Chondrocyte (in vitro differentiated cells): ENCODE data around the gene NR2F6. TPM values are rescaled to one million over a fixed set of nuclear protein-coding genes. Genes with fewer than 3 reads are reported as not detected.
A peak's percentile ranks its signal among the peaks of the same experiment; 100 is the strongest.

Experiments
- DNase-seq: peaks from one replicate; pipeline ENCODE4 v3.0.0; 2021; ENCODE audit warnings: mixed read lengths, low spot score
- H3K27ac Mint-ChIP-seq: one replicate; pipeline ENCODE4 v1.8.0; 2021; ENCODE audit warnings: mild to moderate bottlenecking, moderate library complexity, mixed read lengths; ENCODE audit not compliant: unreplicated experiment
- H3K27me3 Mint-ChIP-seq: 2 replicates; pipeline ENCODE4 v1.8.0; 2021; ENCODE audit warnings: low read depth, mixed read lengths
- H3K36me3 Mint-ChIP-seq: 2 replicates; pipeline ENCODE4 v1.8.0; 2021; ENCODE audit warnings: low read depth, mixed read lengths
- H3K4me1 Mint-ChIP-seq: 2 replicates; pipeline ENCODE4 v1.8.0; 2021; ENCODE audit warnings: low read depth, mild to moderate bottlenecking, mixed read lengths
- H3K4me3 Mint-ChIP-seq: one replicate; pipeline ENCODE4 v1.8.0; 2021; ENCODE audit warnings: mild to moderate bottlenecking, moderate library complexity, mixed read lengths; ENCODE audit not compliant: unreplicated experiment
- H3K9me3 Mint-ChIP-seq: 2 replicates; pipeline ENCODE4 v1.8.0; 2021; ENCODE audit warnings: low read depth, mixed read lengths
- total RNA-seq: library from RNA; stranded (reverse); gene quantifications from 3 replicates; pipeline ENCODE4 v1.2.1, GENCODE V29; 2021
- TF ChIP-seq, protein P1 (sequence below): fragments of 200-600 bp; sonication (generic); IDR thresholded peaks from 2 replicates; pipeline ENCODE4 v1.5.0; 2021; ENCODE audit warnings: antibody characterized with exemption, mild to moderate bottlenecking, moderate library complexity

Gene NR2F6
- total RNA-seq, 1 donor from 2014 or later, result 45.0 TPM

DNA sequence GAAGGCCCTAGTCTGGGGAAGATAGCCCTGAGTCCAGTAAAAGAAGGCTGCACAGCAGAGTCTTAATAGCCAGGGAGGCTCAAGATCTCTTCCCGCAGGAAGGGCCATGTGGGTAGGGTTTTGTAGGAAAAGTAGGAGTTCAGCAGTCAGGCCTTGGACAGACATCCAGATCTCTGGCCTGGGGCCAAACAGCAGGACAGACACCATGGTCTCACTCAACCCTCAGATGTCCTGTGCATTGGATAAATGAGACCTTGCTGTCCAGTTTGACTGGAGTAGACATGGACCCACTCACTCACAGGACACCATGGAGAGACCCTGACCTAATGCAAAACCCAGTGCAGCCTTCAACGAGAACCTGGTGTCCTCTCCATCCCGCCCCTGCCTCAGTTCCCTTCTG is 15.8 kb downstream of the NR2F6 start:
- H3K4me3 Mint-ChIP-seq, result no peak overlapping the region
- peak overlapping the region; percentile 32 for H3K27ac Mint-ChIP-seq
- TF ChIP-seq, protein P1, sequence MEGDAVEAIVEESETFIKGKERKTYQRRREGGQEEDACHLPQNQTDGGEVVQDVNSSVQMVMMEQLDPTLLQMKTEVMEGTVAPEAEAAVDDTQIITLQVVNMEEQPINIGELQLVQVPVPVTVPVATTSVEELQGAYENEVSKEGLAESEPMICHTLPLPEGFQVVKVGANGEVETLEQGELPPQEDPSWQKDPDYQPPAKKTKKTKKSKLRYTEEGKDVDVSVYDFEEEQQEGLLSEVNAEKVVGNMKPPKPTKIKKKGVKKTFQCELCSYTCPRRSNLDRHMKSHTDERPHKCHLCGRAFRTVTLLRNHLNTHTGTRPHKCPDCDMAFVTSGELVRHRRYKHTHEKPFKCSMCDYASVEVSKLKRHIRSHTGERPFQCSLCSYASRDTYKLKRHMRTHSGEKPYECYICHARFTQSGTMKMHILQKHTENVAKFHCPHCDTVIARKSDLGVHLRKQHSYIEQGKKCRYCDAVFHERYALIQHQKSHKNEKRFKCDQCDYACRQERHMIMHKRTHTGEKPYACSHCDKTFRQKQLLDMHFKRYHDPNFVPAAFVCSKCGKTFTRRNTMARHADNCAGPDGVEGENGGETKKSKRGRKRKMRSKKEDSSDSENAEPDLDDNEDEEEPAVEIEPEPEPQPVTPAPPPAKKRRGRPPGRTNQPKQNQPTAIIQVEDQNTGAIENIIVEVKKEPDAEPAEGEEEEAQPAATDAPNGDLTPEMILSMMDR, result no peak
- H3K4me1 Mint-ChIP-seq, result peaks cover 13% of the 10 kb centered on the region
- DNase-seq, result no peak
- peaks cover 4% of the 10 kb centered on the region for H3K36me3 Mint-ChIP-seq
- H3K9me3 Mint-ChIP-seq, result no peaks in the 10 kb centered on the region
- no peaks in the 10 kb centered on the region for H3K27me3 Mint-ChIP-seq

DNA sequence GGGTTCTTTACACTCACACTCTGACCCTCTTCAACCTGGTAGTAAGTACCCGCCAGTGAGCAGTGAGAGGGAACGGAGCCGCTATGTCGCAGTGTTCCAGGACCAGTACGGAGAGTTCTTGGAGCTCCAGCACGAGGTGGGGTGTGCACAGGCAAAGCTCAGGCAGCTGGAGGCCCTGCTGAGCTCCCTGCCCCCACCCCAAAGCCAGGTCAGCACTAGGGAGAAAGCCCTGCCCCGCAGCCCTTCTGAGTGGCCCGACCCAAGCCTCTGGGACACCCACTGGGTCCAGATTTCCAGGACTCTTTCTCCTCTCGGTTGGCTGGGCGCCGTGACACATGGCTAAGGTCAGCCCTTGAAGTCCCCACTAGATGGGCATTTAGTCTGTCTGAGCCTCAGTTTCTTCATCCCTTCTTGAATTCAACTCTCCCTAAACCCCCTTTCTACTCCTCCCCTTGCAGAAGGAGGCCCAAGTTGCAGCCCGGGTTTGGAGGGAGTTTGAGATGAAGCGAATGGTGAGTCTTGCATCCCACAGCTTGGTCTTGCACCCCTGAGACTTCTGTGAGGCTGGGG is 17.8 kb downstream of the NR2F6 start:
- Mint-ChIP-seq H3K4me3 (no peak overlapping the region), H3K4me1 (peaks cover 9% of the 10 kb centered on the region), H3K9me3 (no peaks in the 10 kb centered on the region), H3K27ac (no peak overlapping the region), H3K36me3 (peaks cover 4% of the 10 kb centered on the region), H3K27me3 (no peaks in the 10 kb centered on the region)
- DNase-seq, result no peak
- TF ChIP-seq, protein P1, result no peak

DNA sequence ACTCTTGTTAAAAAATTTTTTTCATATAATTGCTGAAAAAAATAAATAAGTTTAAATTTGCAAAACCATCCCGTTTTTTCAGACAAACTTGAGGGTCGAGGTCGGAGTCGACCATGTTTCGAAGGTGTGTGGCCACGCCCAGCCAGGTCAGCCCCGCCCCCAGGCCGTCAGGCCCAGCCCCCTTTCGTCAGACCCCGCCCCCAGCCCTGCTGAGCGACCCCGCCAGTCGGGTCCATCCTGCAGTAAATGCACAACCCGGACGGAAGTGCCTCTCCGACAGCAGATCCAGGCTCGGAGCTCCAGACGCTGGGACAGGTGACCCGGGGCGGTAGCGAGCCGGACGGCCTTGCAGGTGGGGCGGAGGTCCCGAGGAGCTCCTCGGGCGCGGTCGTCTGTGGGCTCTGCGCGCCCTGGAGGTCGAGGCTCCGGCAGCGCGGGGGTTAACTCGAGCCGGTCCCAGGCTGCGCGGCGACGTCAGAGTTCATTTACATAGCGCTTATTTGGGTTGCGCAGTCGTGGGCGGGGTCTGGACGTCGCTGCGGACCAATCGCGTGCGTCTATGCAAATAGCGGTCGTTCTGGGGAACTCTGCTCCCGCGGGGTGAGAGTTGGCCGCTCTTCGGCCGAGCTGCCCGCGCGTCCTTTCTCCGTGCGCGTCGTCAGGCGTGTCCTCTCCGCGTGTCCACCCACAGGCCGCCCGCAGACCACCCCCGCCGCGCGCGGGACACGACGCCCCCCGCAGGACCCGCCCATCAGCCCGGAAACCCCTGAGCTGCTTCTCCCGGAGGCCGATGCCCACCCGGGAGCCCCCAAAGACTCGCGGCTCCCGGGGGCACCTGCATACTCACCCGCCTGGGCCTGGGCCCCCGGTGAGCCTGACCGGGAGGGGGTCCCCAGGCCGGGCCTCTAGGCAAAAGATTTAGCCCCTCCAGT is 19.5 kb downstream of the NR2F6 start, which contains the start of gene OCEL1:
Gene OCEL1 (plus strand): TSS at position 225 of the 932 bp plus-strand sequence. CDS start 22 bp downstream, at position 247.
- peak within 1 kb of the TSS; percentile 90 for H3K4me3 Mint-ChIP-seq

DNA sequence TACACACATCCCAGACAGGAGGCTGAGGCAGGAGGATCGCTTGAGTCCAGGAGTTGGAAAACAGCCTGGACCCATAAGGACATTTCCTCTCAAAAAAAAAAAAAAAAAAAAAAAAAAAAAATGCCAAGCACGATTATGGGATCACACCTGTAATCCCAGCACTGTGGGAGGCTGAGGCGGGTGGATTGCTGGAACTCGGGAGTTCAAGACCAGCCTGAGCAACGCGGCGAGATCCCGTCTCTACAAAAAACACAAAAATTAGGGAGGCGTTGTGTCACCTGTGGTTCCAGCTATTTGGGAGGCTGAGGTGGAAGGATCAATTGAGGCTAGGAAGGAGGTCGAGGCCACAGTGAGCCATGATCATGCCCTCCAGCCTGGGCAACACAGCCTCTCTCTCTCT is 20.7 kb downstream of the NR2F6 start:
- H3K27me3 Mint-ChIP-seq, result no peaks in the 10 kb centered on the region

More for the DNA sequence above, 19.5 kb downstream of the NR2F6 start, which contains the start of gene OCEL1:
- Mint-ChIP-seq H3K4me1 (peaks cover 9% of the 10 kb centered on the region), H3K9me3 (no peaks in the 10 kb centered on the region), H3K27ac (peak within 1 kb of the TSS; percentile 99), H3K36me3 (no peaks in the 10 kb centered on the region), H3K27me3 (no peaks in the 10 kb centered on the region)
- TF ChIP-seq, protein P1, result peak; percentile 1
- peak; percentile 99 for DNase-seq

More for the DNA sequence above, 20.7 kb downstream of the NR2F6 start:
- DNase-seq, result no peak
- Mint-ChIP-seq H3K27ac (no peak overlapping the region), H3K4me1 (peaks cover 15% of the 10 kb centered on the region), H3K36me3 (no peaks in the 10 kb centered on the region), H3K4me3 (peak overlapping the region; percentile 50), H3K9me3 (no peaks in the 10 kb centered on the region)
- TF ChIP-seq, protein P1, result no peak
